ENCODE data around the gene FMOD.

The FMOD gene

GRCh38 chr1:203351037-203351625 is at the start of gene FMOD:
Gene FMOD, minus strand, starts transcription at chr1:203351122. Its CDS starts 2,852 bp downstream, at chr1:203348270.
- TF ChIP-seq ZNF518A (tag by site-specific recombination; conservative IDR thresholded peaks at IDR 0.05; ENCODE audit: low read depth) (no peak), ZBTB48 (tag by site-specific recombination; IDR thresholded peaks at IDR 0.05) (no peak), ZNF350 (tag by site-specific recombination; IDR thresholded peaks at IDR 0.05) (no peak), ZNF670 (tag by site-specific recombination; IDR thresholded peaks at IDR 0.05; ENCODE audit: low read depth) (no peak), ZNF654 (tag by site-specific recombination; IDR thresholded peaks at IDR 0.05; ENCODE audit: low read depth) (no peak), HOXD13 (CRISPR knock-in tag; IDR thresholded peaks at IDR 0.05; ENCODE audit: borderline replicate concordance) (no peak), ZBTB17 (tag by site-specific recombination; IDR thresholded peaks at IDR 0.05) (no peak), OVOL3 (tag by site-specific recombination; IDR thresholded peaks at IDR 0.05) (no peak), ZNF776 (tag by site-specific recombination; IDR thresholded peaks at IDR 0.05; ENCODE audit: borderline replicate concordance) (no peak), EGR2 (tag by site-specific recombination; IDR thresholded peaks at IDR 0.05; ENCODE audit: low read depth) (no peak), ZNF843 (tag by site-specific recombination; IDR thresholded peaks at IDR 0.05) (no peak), GLIS1 (tag by site-specific recombination; IDR thresholded peaks at IDR 0.05) (no peak), ZNF157 (tag by site-specific recombination; IDR thresholded peaks at IDR 0.05) (no peak), KLF1 (tag by site-specific recombination; IDR thresholded peaks at IDR 0.05) (no peak), SETDB1 (IDR thresholded peaks at IDR 0.05; ENCODE audit: insufficient read length, low read length) (no peak), ATF2 (tag by site-specific recombination; IDR thresholded peaks at IDR 0.05; ENCODE audit: low read depth) (no peak), SP2 (tag by site-specific recombination; IDR thresholded peaks at IDR 0.05) (no peak), ZBTB26 (tag by site-specific recombination; optimal IDR thresholded peaks at IDR 0.05) (no peak)
- no peaks in the 10 kb centered on the region for H3K36me3 ChIP-seq (ENCODE audit: control insufficient read depth in 2 of 2, insufficient read depth in 1 of 2, low read length in 2 of 2)
- ChIA-PET POLR2A (no interaction called here), CTCF (interaction anchor here (0.7 to 4.4 kb wide), 2 partner anchors 10 to 134 kb away, joined by 3 to 40 read pairs; no protein-coding TSS in a partner anchor)
- no peak within 1 kb of the TSS for H3K27ac ChIP-seq (ENCODE audit: extremely low read depth, low read depth, low read length)
- no peaks in the 10 kb centered on the region for H3K4me1 ChIP-seq (ENCODE audit: control insufficient read depth, insufficient read depth, low read length)
- H3K4me3 ChIP-seq (ENCODE audit: low read depth, low read length), result no peak within 1 kb of the TSS
- no peaks in the 10 kb centered on the region for H3K9me3 ChIP-seq (ENCODE audit: control insufficient read depth, insufficient read depth, low read depth, low read length)
